PC-9 (cell line): ENCODE data around the gene FGF21.

Experiments used
- CTCF ChIP-seq: fragments of 200-600 bp; sonication (generic); conservative IDR thresholded peaks from 2 replicates; pipeline ENCODE4 v1.6.1; 2017; ENCODE audit warnings: mixed run types, antibody characterized with exemption, mild to moderate bottlenecking, moderate library complexity
- EZH2 ChIP-seq: fragments of 200-600 bp; sonication (generic); IDR thresholded peaks from 2 replicates; pipeline ENCODE4 v1.8.0; 2017; ENCODE audit warnings: antibody characterized with exemption, low read depth

DNA sequence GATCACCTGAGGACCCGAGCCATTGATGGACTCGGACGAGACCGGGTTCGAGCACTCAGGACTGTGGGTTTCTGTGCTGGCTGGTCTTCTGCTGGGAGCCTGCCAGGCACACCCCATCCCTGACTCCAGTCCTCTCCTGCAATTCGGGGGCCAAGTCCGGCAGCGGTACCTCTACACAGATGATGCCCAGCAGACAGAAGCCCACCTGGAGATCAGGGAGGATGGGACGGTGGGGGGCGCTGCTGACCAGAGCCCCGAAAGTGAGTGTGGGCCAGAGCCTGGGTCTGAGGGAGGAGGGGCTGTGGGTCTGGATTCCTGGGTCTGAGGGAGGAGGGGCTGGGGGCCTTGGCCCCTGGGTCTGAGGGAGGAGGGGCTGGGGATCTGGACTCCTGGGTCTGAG, 888 bp downstream of the FGF21 start:
- TF ChIP-seq CTCF, result no peak
- no peak for TF ChIP-seq EZH2
